GM18511 (cell line): Measurements from ENCODE around the gene NTM.
"Not testable (repeated sequence)": the region's sequence is repeated elsewhere in the genome, so short reads cannot be mapped to it uniquely, and the experiment has no call there.

Experiments
- ATAC-seq: cut with Tn5 transposase; IDR thresholded peaks from one replicate; pipeline ENCODE4 v1.9.1; 2021; ENCODE audit warnings: mild to moderate bottlenecking, moderate library complexity; ENCODE audit not compliant: unreplicated experiment

NTM gene

GRCh38 chr11:131418189-131418588 lies 47.8 kb downstream of the NTM start:
- ATAC-seq, result no peak

- no peak for ATAC-seq
Observed at GRCh38 chr11:131421066-131421855, 50.8 kb downstream of the NTM start.

DNA sequence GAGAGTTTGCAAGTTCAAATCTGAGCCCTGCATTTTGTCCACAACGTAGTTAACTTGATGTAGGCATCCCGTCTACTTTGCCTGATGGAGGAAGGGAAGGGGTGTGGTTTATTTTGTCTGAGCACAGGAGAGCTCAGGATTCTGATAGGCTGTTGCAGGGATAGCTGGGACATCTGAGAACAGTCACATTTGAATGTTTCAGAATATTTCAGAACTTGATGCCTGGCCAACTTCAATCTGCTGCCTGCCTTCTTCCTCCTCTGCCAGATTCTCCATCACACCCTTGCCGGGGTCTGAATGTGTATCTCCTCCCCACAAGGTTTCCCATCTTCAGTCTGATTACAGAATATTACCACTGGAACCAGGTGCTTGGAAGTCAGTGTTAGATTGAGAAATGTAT lies 51.6 kb downstream of the NTM start:
- ATAC-seq, result no peak

DNA sequence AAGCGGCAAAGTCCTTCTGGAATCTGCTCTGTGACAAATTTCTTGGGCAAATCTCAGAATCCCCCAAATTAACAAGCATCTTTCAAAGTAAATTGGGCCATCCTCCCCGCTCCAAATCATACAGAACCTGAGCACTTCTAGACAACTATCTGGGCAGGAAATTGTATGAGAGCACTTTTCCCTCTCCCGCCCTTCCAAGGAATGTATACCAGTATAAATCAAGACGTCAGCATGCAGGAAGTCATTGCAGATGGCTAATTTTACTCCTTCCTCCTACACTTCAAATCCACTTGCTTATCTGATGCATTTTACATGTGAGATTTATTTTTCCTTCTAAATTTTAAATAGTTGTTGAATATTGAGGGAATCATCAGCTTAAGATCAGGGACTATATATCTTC lies 52.1 kb downstream of the NTM start:
- ATAC-seq, result no peak

GRCh38 chr11:131423688-131424087 lies 53.3 kb downstream of the NTM start:
- ATAC-seq, result no peak

DNA sequence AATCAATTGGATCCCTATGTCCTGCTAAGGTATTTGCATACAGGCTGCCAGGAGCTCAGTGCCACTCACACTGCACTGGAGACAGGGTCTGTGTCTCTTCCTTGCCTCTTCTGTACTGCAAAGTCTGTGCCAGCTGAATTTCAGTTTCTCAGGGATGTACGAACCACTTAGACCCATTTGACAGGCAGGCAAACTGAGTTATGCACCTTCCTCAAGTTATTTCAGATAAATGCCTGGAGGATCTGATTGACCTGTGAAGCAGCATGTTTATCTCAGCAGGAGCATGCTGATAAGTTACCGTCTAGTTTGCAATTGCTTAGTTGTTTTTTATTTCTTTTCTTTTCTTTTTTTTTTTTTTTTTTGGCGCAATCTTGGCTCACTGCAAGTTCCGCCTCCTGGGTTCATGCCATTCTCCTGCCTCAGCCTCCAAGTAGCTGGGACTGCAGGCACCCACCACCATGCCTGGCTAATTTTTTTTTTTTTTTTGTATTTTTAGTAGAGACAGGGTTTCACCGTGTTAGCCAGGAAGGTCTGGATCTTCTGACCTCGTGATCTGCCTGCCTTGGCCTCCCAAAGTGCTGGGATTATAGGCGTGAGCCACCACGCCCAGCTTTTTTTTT lies 54.0 kb downstream of the NTM start:
- ATAC-seq, result not testable (repeated sequence)

DNA sequence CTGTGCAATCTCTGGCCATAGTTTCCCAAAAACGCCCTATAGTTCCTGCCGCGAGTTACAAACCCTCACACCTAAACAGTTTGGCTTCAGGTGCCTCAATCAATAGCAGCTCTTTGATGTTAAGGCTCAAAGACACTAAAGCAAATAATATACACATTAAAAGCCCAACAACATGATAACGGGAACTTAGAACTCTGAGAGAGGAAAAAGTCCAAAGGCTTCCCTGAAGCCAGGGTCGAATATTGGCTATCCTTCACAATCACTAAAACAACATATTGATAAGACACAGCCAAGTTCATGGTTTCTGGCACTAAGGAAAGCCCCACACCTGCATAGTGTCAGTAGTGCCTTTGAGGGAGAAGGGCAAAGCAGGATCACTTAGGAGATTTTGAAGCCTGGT lies 54.9 kb downstream of the NTM start:
- ATAC-seq, result no peak

- ATAC-seq, result no peak
Observed at GRCh38 chr11:131428853-131429252, 58.4 kb downstream of the NTM start.

DNA sequence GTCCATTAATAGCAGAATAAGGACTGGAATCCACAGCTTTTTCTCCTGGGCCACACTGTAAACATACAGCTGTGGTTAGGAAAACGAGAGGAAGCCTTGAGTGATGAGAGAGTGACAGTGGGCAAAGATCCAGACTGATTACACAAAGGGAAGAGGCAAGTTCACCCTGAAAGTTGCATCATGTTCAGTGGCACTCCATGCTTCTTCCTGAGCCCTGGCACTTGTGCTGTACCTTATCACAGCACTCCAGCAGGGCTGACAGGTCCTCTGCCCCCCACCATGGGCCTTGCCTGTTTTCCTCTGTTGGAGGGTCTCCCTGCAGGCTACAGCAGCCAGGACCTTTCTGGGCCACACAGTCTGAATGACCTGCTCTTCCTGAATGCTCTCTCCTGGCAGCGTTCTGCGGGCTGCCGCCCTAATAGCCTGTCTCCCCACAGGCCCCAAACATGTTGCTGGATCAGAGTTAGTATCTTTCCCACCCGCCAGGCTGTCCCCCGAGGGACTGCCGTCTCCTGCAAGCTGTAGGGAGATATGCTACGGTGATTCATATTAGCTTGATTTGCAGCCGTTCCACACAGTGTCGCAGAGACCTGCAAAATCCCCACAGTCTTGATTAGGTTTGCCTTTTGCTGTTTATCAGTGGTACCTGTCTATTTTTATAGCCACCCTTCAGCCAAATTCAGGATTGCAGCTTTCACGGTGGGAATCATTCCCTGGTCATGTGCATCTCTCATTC lies 60.2 kb downstream of the NTM start:
- no peak for ATAC-seq

DNA sequence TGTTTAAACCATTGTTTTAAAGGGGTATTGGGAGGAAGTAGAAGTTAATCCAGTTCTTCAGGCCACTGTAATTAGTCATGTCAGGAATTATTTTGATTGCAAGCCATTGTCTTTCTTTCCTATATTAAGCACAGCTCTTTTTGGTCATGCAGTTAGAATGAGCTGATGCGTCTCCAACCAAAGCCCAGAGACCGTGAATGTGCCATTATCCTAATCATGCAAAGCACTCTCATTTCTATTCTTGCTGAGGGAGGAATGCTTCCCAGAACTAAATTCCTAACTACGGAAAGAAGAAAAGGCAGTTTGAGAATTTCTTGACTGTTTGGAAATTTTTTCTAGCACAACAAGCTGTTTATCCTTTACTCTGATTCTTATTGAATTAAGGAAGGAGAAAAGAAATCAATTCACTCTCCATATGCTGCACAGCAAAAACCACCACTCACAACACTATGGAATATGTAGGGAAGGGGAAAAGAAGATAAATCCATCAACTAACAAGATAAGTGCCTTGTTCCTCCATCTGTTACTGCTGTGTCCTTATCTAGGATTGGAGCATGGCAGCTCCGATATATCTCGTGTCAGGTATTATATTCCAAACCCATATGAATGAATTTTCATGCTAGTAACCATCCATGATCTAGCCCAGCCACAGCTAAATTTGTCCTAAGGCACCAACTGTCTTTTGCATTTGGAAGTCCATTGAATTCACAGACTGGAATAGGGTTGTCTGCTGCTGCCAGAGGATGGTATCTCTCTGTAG lies 70.8 kb downstream of the NTM start:
- ATAC-seq, result no peak

GRCh38 chr11:131446590-131447275 lies 76.3 kb downstream of the NTM start:
- ATAC-seq, result no peak

DNA sequence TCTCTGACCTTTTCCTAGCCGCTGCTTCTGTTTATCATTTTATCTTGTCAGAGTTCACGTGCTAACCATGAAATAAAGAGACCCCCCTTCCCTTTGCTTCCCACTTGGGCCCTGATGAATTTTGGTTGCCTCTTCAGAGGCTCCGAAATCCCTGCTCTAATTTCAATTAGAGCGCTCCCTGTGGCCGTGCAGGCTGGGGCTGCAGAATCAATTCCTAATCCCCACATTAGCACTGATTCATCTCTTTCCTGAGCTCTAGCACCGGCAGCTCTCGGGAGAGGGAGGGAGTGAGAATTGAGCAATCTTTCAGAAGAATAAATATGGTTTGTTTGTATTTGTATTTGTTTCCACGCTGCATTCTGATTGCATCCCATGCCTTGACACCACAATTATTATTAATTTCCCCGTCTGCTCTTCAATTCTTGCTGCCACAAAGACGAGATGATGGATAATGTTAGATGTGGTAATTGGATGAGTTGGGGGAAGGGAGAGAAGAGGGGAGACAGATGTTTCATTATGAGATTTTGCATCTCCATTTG lies 76.9 kb downstream of the NTM start:
- no peak for ATAC-seq

DNA sequence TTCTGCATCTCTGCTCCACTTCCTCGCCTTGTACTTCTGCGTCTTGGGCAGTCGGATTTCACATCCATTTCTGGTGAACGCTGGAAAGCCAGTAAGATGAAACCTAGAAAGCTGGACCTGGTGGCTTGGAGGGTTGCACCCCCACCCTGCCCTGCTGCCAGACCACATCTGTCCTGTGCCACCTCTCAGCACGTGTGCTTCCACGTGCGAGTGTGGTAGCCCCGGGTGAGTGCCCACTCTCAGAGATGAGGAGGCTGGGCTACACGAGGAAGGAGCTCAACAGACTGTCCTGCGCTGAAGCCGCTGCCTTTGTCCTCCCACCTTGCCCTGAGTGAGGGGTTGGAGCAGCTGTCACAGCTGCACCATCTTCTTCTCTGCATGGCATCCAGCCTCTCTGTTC lies 77.5 kb downstream of the NTM start:
- ATAC-seq, result no peak

DNA sequence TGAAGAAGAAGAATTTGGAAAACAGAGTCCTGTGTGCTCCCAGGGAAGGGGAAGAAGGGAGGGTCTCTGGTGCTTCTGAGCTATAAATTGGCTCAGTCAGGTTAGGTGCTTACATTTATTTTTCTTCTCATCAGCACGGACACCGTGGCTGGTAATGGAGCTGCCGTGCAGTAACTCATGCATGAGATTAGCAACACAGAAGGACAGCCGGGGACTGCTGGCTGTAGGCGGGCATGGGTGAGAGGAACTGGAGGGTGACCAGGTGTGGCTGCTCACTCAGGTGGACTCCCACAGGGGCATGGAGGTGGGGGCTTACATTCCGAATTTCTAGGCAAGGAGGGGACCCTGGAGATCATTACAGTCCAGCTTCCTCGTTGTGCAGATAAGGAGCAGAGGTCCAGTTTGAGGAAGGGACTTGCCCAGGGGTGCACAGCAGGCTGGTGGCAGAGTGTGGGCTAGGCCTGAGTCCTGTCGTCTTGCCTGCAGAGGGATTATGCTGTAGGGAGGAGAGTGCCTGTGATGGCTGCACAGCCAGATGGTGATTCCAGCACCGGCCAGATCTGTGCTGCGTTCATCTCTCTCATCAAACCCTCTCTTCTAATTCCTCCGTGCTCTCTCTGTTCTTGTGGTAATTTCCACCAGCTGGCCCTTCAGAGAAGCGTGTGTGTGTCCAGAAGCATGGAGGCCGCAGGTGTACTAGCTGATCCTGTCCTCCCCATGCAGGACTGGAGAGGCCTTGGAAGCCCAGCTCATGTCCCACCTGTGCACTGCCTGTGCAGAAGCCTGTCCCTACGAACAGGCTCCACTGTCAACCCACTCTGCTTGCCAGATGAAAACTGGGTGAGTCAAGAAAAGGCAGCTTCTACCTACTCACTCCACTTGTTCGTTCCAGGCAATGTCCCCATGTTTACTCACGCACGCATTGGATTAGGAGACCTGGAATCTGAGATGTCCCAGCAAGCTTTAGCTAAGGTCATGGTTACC lies 78.9 kb downstream of the NTM start:
- no peak for ATAC-seq

- no peak for ATAC-seq
Observed at GRCh38 chr11:131454490-131454889, 84.1 kb downstream of the NTM start.

- no peak for ATAC-seq
Observed at GRCh38 chr11:131454989-131455388, 84.6 kb downstream of the NTM start.

- no peak for ATAC-seq
Observed at GRCh38 chr11:131455843-131456704, 85.7 kb downstream of the NTM start.

GRCh38 chr11:131457163-131457562 lies 86.7 kb downstream of the NTM start:
- ATAC-seq, result no peak
